ENCODE measurements around the gene XPO4.

DNA sequence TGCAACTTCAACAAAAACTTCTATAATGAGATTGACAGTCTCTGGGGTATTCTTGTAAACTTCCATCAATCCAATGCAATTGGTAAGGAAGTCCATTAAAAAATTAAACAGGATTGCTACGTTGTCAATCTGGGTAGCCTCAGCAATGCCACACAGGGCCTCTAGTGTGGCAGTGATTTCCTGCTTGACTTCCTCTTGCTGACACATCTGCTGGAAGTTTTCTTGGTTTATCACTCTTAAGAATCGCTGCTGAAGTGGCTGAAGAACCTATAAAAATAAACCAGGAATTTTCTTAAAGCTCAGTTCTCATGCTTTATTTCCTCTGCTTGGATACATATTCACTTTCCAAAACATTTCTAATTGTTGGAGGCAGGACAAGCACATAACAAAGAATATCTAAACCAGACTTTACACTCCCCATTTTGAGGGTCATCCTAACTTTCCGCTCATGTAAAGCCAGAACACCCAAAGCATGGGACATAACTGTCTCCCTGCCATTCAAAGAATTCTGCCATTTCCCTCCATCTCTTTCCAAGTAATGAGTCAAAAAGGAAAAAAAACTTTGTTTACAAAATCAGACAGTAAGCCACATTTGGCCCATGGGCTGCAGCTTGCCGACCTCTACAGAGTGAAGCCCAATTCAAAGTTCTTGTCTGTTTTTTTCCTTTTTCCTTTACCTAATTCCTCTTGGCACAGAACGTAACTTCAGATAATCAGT is 105.6 kb downstream of the XPO4 start:
- TF ChIP-seq POLR2A (IDR thresholded peaks at IDR 0.05): no peak
- TF ChIP-seq, protein P1, sequence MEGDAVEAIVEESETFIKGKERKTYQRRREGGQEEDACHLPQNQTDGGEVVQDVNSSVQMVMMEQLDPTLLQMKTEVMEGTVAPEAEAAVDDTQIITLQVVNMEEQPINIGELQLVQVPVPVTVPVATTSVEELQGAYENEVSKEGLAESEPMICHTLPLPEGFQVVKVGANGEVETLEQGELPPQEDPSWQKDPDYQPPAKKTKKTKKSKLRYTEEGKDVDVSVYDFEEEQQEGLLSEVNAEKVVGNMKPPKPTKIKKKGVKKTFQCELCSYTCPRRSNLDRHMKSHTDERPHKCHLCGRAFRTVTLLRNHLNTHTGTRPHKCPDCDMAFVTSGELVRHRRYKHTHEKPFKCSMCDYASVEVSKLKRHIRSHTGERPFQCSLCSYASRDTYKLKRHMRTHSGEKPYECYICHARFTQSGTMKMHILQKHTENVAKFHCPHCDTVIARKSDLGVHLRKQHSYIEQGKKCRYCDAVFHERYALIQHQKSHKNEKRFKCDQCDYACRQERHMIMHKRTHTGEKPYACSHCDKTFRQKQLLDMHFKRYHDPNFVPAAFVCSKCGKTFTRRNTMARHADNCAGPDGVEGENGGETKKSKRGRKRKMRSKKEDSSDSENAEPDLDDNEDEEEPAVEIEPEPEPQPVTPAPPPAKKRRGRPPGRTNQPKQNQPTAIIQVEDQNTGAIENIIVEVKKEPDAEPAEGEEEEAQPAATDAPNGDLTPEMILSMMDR (IDR thresholded peaks at IDR 0.05): no peak

Data from body of pancreas (tissue), 4 donors.